Body of pancreas (tissue), 4 donors: ENCODE data around the gene CYP20A1.

Experiments
- POLR2A ChIP-seq, 3 donors: fragments of 450-650 bp; IDR thresholded peaks; one replicate each; pipeline ENCODE4 v1.6.1; 2016; ENCODE audit warnings: antibody characterized with exemption in 3 of 3, mild to moderate bottlenecking in 2 of 3
- TF ChIP-seq, protein P1 (sequence below), 7 experiments: fragments of 450-650 bp in 4 of 7; fragments of 200-600 bp in 3 of 7; sonication (generic) in 3 of 7; IDR thresholded peaks; one replicate each; pipeline ENCODE4 v1.5.1; 2016 to 2019; ENCODE audit warnings: antibody characterized with exemption in 7 of 7

- TF ChIP-seq, protein P1, sequence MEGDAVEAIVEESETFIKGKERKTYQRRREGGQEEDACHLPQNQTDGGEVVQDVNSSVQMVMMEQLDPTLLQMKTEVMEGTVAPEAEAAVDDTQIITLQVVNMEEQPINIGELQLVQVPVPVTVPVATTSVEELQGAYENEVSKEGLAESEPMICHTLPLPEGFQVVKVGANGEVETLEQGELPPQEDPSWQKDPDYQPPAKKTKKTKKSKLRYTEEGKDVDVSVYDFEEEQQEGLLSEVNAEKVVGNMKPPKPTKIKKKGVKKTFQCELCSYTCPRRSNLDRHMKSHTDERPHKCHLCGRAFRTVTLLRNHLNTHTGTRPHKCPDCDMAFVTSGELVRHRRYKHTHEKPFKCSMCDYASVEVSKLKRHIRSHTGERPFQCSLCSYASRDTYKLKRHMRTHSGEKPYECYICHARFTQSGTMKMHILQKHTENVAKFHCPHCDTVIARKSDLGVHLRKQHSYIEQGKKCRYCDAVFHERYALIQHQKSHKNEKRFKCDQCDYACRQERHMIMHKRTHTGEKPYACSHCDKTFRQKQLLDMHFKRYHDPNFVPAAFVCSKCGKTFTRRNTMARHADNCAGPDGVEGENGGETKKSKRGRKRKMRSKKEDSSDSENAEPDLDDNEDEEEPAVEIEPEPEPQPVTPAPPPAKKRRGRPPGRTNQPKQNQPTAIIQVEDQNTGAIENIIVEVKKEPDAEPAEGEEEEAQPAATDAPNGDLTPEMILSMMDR (IDR thresholded peaks at IDR 0.05), result no peak
- TF ChIP-seq POLR2A (IDR thresholded peaks at IDR 0.05), result no peak
Observed at GRCh38 chr2:203346612-203347011, 107.8 kb downstream of the CYP20A1 start.
